Progenitor cell of endocrine pancreas (in vitro differentiated cells): ENCODE data around the gene KLHL18. TPM values are rescaled to one million over a fixed set of nuclear protein-coding genes. Genes with fewer than 3 reads are reported as not detected.

ENCODE experiments used
- DNase-seq: peaks from one replicate; pipeline ENCODE4 v3.0.0; 2021; ENCODE audit warnings: low spot score; ENCODE audit not compliant: unreplicated experiment
- H3K27ac Mint-ChIP-seq: 2 replicates; pipeline ENCODE4 v1.8.0; 2021; ENCODE audit warnings: mild to moderate bottlenecking, moderate library complexity, mixed read lengths
- H3K27me3 Mint-ChIP-seq: 2 replicates; pipeline ENCODE4 v1.8.0; 2021; ENCODE audit warnings: mixed read lengths
- H3K36me3 Mint-ChIP-seq: 2 replicates; pipeline ENCODE4 v1.8.0; 2022; ENCODE audit warnings: mixed read lengths; ENCODE audit not compliant: insufficient read depth
- H3K4me1 Mint-ChIP-seq: 2 replicates; pipeline ENCODE4 v1.8.0; 2021; ENCODE audit warnings: low read depth, mixed read lengths
- H3K4me3 Mint-ChIP-seq: 2 replicates; pipeline ENCODE4 v1.8.0; 2021; ENCODE audit warnings: low read depth, mild to moderate bottlenecking, moderate library complexity, mixed read lengths
- H3K9me3 Mint-ChIP-seq: 2 replicates; pipeline ENCODE4 v1.8.0; 2021; ENCODE audit warnings: low read depth, mixed read lengths
- total RNA-seq: library from RNA; stranded (reverse); gene quantifications from 2 replicates; pipeline ENCODE4 v1.2.1, GENCODE V29; 2021
- TF ChIP-seq, protein P1 (sequence below): fragments of 200-600 bp; sonication (generic); IDR thresholded peaks from one replicate; pipeline ENCODE4 v1.5.0; 2021; ENCODE audit warnings: antibody characterized with exemption, mild to moderate bottlenecking; ENCODE audit not compliant: unreplicated experiment

KLHL18 gene
- total RNA-seq, 1 donor from 2014 or later, result 33.6 TPM

DNA sequence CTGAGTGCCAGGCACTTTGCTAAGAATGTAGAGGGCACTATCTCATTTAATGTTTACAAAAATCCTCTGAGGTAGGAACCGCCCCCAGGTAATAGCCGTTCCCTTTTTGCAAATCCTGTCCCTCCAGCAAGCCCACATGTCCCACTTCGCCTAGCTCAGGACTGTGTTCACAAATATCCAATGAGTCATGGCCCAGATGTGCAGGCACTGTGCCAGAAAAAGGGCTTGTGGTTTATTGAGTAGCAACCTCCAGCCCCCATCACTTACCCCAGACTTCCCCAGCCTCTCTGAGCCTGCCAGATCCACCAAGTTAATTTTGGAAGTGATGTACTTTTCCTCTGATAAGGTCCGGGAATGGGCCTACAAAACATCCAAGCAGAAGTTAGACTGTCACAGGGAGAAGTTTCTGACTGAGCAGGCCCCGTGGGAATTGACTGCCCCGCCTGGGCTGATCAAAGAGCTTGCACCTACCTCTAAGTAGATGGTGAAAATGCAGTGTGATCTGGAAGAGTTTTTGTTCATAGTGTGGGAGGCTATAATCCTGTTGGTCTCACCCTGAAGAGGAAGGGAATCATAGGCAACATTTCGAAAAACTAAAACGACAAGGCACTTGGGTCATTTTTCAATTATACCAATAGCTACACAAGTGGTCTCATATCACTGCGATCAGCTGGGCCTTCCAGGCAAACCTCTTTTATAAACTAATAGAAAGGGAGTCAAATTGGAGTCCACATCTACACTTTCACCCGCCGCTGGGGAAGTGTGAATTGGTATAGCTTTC lies 15.8 kb upstream of the KLHL18 start:
- no peak overlapping the region for H3K27ac Mint-ChIP-seq
- H3K4me3 Mint-ChIP-seq, result no peak overlapping the region
- H3K9me3 Mint-ChIP-seq, result no peaks in the 10 kb centered on the region
- no peaks in the 10 kb centered on the region for H3K4me1 Mint-ChIP-seq
- peaks cover 7% of the 10 kb centered on the region for H3K36me3 Mint-ChIP-seq
- no peak for DNase-seq
- TF ChIP-seq, protein P1, sequence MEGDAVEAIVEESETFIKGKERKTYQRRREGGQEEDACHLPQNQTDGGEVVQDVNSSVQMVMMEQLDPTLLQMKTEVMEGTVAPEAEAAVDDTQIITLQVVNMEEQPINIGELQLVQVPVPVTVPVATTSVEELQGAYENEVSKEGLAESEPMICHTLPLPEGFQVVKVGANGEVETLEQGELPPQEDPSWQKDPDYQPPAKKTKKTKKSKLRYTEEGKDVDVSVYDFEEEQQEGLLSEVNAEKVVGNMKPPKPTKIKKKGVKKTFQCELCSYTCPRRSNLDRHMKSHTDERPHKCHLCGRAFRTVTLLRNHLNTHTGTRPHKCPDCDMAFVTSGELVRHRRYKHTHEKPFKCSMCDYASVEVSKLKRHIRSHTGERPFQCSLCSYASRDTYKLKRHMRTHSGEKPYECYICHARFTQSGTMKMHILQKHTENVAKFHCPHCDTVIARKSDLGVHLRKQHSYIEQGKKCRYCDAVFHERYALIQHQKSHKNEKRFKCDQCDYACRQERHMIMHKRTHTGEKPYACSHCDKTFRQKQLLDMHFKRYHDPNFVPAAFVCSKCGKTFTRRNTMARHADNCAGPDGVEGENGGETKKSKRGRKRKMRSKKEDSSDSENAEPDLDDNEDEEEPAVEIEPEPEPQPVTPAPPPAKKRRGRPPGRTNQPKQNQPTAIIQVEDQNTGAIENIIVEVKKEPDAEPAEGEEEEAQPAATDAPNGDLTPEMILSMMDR, result no peak
- no peaks in the 10 kb centered on the region for H3K27me3 Mint-ChIP-seq

DNA sequence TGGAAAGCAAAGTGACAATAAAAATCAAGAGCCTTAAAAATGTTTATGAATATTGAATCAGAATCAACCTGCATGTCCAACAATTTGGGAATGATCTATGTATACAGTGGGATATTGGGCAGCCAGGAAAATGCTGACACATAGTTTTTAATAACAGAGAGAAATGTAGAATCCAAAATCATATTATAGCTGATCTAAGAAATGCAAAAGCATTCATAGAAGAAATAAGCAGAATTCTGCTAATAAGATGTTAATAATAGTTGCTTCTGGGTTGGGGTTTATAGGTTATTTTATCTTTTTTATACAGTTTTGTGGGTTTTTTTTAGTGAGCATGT lies 15.3 kb upstream of the KLHL18 start:
- H3K4me1 Mint-ChIP-seq, result no peaks in the 10 kb centered on the region
- H3K9me3 Mint-ChIP-seq, result no peaks in the 10 kb centered on the region
- H3K4me3 Mint-ChIP-seq, result no peak overlapping the region
- TF ChIP-seq, protein P1, result no peak
- no peak for DNase-seq
- H3K36me3 Mint-ChIP-seq, result peaks cover 7% of the 10 kb centered on the region
- no peaks in the 10 kb centered on the region for H3K27me3 Mint-ChIP-seq
- H3K27ac Mint-ChIP-seq, result no peak overlapping the region

DNA sequence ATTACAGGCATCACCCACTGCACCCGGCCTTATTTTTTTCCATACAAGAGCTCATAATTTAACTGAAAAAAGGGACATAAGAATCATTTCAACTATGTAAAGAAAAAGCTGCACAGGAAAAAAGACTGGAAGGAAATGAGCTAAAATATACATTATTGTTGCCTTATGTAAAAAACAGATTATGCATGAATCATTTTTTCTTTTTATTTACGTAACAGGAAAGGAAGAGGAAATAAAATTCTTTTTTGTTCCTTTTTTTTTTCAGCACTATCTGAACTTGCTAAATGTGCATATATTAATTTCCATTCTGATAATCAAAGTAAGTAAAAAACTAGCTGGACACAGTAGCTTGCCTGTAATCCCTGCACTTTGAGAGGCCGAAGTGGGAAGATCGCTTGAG lies 12.2 kb upstream of the KLHL18 start:
- Mint-ChIP-seq H3K9me3 (no peaks in the 10 kb centered on the region), H3K4me1 (no peaks in the 10 kb centered on the region), H3K27ac (no peak overlapping the region), H3K27me3 (no peaks in the 10 kb centered on the region), H3K4me3 (no peak overlapping the region), H3K36me3 (peaks cover 11% of the 10 kb centered on the region)
- TF ChIP-seq, protein P1, result no peak
- DNase-seq, result no peak

- Mint-ChIP-seq H3K4me3 (no peak overlapping the region), H3K27ac (no peak overlapping the region), H3K4me1 (no peaks in the 10 kb centered on the region), H3K9me3 (no peaks in the 10 kb centered on the region), H3K27me3 (no peaks in the 10 kb centered on the region), H3K36me3 (peaks cover 13% of the 10 kb centered on the region)
- DNase-seq, result no peak
- TF ChIP-seq, protein P1, result no peak
Measured at GRCh38 chr3:47273564-47273963, 9.2 kb upstream of the KLHL18 start.

GRCh38 chr3:47274652-47275051 lies 8.1 kb upstream of the KLHL18 start:
- Mint-ChIP-seq H3K27me3 (no peaks in the 10 kb centered on the region), H3K36me3 (peaks cover 13% of the 10 kb centered on the region), H3K4me3 (no peak overlapping the region), H3K27ac (no peak overlapping the region), H3K4me1 (no peaks in the 10 kb centered on the region), H3K9me3 (no peaks in the 10 kb centered on the region)
- TF ChIP-seq, protein P1, result no peak
- no peak for DNase-seq
